Skin of body (tissue), 2 donors: ENCODE data around the gene CAMKMT. TPM values are rescaled to one million over a fixed set of nuclear protein-coding genes. Genes with fewer than 3 reads are reported as not detected.
"Not testable (repeated sequence)": the region's sequence is repeated elsewhere in the genome, so short reads cannot be mapped to it uniquely, and the experiment has no call there.

Source experiments
- DNase-seq: peaks from one replicate; lab custom pipeline; 2025; lab: John Stamatoyannopoulos, UW
- total RNA-seq: library from RNA; depleted of rRNA; stranded (reverse); fragments of >200 nt; gene quantifications from one replicate; pipeline ENCODE4 v1.2.3, GENCODE V29; 2014

CAMKMT gene
- total RNA-seq, 1 donor from 2014 or later, result 11.7 TPM

DNA sequence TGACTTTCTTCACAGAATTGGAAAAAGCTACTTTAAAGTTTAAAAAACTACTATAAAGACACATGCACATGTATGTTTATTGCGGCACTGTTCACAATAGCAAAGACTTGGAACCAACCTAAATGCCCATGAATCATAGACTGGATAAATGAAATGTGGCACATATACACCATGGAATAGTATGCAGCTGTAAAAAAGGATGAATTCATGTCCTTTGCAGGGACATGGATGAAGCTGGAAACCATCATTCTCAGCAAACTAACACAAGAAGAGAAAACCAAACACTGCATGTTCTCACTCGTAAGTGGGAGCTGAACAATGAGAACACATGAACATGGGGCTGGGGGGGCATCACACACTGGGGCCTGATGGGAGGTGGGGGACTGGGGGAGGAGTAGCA, 233.9 kb downstream of the CAMKMT start:
- not testable (repeated sequence) for DNase-seq

DNA sequence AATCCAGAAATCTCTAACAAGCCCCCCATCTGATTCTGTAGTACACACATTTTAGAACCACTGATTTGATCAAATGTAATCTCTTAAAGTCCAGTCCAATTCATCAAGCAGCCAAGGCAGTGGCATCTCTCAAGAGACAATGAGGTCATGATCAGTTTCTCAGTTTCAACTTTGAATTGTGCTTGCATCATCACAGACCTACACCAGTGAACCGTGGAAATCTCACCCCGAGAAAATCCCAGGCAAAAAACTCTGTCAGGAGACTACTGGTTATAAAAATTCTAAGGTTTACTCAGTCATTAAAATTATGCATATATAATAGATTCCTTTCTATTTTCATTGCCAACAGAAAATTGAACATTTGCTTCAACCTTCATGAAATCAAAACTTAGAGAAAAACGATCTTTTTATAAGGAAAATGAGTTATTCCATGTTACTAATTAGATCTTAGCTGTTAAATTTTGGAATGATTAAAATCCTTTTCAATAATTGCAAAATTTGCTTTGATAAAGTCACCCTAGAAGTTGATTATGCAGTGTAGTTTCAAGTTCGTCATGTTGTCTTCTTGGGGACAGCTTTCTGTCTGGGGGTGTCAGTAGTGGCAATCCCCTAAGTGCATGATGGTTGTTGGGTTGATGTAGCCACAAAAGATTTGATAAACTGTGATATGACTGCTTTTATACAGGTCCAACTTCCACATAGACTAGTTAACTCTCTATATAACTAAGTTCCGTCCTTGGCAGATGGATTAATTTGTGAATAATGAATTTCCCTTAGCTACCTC, 235.0 kb downstream of the CAMKMT start:
- DNase-seq, result no peak

DNA sequence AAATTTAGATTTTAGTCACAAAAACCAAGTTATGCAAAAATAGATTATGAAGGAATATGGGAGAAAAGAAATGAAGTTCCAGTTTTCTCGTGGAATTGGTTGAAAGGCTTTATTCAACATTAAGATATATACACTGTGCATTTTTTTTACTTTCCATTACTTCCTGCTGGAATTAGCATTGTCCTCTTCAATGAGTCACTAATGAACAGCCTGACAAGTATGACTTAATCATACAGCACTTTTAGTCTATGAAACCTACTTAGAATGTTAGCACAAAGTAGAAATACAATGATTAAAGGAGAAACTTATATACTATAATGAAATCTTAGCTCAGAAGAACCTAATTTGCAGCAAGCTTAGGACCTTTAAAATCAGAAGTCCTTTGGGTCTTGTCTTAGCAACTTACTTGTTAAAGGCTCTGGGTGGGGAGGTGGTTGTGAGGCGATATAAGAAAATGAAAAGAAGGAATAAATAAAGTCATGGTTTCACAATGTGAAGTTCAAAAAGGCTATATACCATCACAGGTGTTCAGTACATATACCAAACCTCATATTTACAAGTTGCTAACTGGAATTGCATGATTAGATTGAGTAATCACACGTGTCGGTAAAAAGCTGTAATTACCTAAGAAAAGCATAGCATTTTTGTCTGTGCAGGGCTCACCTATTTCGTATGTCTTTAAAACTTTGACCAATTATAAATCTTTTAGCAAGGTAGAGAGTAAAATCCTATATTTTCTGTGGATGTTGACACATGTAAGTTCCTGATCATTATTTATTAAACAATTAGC, 236.8 kb downstream of the CAMKMT start:
- DNase-seq, result no peak

DNA sequence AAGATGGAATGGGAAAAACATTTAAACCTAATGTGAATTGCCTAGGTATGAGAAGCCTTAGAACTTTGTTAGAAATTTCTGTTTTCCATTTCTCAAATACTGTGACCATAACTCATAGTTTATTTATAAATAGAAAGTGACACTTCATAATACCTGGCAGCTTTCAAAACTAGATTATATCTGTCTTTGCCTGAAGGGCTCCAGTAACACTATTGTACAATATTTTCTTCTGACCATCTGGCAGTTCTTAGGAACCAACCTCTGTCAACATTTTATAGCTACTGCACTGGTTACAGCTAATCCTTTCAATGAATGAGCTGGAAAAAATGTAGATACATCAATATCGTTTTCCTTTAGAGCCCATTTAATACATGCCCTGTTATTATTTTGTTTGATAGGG, 237.4 kb downstream of the CAMKMT start:
- DNase-seq, result no peak

DNA sequence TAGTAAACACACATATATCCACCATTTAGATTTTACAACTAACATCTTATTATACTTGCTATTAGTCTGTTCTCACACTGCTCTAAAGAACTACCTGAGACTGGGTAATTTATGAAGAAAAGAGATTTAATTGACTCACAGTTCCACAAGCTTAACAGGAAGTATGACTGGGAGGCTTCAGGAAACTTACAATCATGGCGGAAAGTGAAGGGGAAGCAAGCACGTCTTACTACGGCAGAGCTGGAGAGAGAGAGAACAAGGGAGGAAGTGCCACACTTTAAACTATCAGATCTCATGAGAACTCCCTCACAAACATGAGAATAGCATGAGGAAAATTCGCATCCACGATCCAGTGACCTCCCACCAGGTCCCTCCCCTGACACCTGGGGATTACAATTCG, 240.7 kb downstream of the CAMKMT start:
- DNase-seq, result no peak

- DNase-seq, result no peak
Measured at GRCh38 chr2:44605511-44605910, 243.8 kb downstream of the CAMKMT start.

DNA sequence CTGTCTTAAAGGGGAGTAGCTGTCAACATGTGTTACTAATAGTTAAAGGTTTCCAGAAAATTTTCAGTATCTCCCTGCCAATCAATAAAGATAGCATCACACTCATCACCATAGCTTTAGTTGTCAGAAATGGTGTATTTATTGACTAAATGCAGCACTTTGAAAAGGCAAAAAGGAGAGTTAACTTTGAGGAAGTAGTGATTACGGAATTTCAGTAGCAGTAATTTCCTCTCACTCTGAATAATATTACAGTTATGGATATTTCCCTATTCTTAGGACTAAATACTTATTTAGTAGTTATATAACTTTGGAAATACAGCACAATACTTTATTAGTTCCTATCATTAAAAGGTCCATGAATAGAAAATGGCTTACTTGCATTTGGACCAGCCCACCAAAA, 250.5 kb downstream of the CAMKMT start:
- DNase-seq, result no peak

DNA sequence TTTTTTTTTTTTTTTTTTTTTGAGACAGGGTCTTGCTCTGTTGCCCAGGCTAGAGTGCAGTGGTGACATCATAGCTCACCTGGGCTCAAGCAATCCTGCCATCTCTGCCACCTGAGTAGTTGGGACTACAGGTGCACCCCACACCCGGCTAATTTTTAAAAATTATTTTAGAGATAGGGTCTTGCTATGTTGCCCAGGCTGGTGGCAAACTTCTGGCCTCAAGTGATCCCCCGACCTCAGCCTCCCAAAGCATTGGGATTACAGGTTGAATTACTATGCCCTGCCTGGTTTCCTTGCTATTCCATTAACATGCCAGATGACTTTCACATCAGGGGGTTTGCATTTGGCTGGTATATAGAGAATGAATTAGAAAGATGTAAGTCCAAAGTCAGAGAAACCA, 253.2 kb downstream of the CAMKMT start:
- no peak for DNase-seq

DNA sequence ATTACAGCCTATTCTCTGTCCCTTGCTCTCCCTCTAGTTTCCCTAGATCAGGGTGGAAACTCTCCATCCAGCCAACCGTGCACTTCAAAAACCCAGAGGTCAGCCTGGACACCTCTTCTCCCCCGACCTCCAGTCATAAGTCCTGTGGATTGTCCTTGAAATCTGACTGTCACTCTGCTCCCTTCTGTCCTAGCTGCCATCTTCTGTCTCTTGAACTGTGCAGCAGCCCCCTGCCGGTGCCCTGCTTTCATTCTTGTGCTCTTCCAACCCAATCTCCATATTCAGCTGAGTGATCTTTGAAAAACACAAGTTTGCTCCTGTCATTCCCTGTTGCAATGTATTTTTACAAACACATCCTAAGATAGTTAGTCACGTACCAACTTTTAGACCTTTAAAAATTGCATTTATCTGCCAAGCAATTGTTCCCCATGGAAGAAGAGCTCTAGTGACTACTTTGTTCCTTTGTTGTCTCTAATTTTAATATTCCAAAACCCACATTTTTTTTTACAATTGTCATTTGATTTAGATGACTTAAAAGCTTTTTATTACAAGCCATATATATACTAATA, 254.3 kb downstream of the CAMKMT start:
- DNase-seq, result no peak

DNA sequence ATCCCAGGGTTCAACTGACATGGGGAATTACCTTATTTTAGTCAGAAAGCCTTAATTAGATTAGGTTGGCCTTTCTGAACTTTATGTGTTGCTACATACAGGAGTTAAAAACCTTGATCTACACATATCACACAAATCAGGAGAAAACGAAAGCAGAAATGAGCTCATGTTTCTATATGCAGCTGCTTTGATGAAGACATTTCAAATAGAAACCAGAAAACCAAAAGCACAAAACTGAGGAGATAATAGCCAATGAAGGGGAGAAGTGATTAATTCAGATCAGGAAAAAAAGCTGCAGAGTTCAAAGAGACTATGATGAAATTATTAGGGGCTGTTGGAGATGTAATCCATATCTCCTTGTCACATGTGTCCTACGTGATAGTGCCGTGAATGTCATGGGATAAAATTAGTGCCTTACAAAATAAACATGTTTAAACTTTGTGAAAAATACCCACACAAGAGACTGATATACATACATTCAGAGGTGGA, 255.0 kb downstream of the CAMKMT start:
- no peak for DNase-seq

- no peak for DNase-seq
Measured at GRCh38 chr2:44618251-44619023, 256.7 kb downstream of the CAMKMT start.

- DNase-seq, result no peak
Measured at GRCh38 chr2:44620189-44620990, 258.6 kb downstream of the CAMKMT start.

DNA sequence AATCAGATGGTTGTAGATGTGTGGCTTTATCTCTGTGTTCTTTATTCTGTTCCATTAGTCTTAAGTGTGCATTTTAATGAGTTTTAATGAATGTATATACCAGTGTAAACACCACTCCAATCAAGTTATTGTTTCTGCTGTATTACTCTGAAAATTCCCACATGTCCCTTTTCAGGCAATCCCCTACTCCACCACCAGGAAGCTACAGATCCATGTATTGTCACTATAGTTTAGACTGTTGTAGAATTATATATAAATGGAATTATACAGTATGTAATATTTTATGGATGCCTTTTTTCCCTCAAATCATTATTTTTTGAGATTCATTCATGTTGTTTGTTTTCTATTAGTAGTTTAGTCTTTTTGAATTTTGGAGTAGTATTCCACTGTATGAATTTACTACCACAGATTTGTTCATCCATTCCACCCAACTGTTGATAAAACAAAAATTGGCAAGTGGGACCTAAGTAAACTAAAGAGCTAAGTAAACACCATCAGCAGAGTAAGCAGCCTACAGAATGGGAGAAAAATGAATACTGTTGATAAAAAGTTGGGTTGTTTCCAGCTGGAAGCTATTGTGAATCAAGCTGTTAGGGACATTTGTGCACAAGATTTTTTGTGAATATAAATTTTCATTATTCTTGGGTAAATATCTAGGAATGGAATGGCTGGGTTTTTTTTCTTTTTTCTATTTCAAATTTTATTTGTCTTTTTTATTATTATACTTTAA, 262.0 kb downstream of the CAMKMT start:
- no peak for DNase-seq

DNA sequence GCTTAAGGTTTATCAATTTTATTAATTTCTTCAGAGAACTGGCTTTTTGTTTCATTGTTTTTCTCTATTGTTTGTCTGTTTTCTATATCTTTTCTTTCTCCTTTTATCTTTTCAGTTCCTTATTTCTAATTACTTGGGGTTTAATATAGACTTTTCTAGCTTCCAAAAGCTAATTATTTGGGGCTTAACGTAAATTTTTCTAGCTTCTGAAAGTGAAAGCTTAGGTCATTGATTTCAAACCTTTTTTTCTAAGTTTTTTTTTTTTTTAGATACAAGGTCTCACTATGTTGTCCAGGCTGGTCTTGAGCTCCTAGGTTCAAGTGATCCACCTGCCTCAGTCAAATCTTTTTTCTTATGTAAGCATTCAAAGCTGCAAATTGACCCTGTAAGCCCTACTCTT, 266.6 kb downstream of the CAMKMT start:
- no peak for DNase-seq

- DNase-seq, result no peak
Measured at GRCh38 chr2:44632931-44633689, 271.4 kb downstream of the CAMKMT start.

DNA sequence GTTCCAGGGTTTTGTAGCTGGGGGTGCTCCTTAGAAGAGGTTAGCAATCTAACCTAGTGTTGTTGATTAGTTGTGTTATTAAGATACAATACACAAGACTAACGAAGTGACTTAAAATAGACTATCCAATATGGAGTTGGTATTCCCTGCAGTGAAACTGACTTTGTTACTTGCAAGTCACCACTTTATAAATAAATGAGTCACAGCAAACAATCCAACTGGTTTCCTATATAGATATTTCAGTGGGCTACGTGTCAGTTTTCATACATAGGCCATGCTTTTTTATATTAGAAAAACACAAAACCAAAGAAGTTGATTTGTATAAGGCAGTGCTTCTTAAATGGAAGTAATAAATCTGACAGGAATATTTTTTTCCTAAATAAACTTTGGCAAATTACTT, 274.0 kb downstream of the CAMKMT start:
- DNase-seq, result no peak

- DNase-seq, result no peak
Measured at GRCh38 chr2:44638649-44639048, 276.9 kb downstream of the CAMKMT start.

- no peak for DNase-seq
Measured at GRCh38 chr2:44639399-44639798, 277.7 kb downstream of the CAMKMT start.

DNA sequence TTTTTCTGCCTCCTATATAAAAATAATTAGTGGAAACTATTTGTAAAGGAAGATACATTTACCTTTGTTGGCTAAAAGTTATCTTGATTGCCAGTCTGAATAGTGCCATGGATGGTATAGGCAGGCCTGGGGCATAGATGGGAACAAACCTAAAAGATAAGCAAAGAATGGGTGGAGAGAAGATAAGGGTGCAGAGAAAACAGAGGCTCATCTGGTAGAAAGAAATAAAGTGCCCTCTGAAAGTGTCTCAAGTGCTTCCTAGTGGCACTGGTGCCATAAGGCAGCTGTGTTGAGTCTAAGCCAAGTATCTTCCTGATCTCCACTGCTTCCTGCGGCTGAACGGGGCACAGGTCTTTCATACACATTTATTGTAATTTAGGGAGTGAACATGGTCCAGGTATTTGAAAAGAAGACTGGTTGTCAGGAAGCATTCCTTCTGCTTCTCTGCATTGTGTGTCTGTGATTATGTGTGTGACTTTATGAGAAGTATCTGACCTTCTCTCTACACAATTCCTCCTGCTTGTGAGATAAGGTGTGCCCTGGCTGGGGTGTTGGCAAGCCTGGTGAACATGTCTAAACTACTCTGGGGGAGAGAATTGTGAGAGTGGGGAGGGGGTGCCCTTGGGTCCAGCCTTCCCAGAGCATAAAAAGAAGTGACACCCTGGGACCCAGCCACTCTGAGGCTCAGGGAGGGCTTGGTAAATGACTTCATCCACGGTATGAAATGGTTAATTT, 280.5 kb downstream of the CAMKMT start:
- no peak for DNase-seq
